HepG2 (cell line): ENCODE data around the gene ANKRD60. TPM values are rescaled to one million over a fixed set of nuclear protein-coding genes. Genes with fewer than 3 reads are reported as not detected.

Experiments used
- ATAC-seq: fragments of 200-7000 bp; cut with Tn5 transposase; 3 replicates; pipeline ENCODE4 v1.9.1; 2020; ENCODE audit warnings: mild to moderate bottlenecking, moderate library complexity
- BruUV-seq: library from RNA; stranded (reverse); fragments of 400-500 nt; replicated peaks from 2 replicates; lab custom pipeline; 2021; lab: Mats Ljungman, UMichigan
- CTCF ChIA-PET: fragments of 300-600 bp; formaldehyde crosslinking; extraction: SDS; loops from one replicate; lab custom pipeline; 2021; ENCODE audit warnings: low total read pairs, inconsistent platforms, low intra/inter-chr PET ratio; lab: Yijun Ruan, JAX
- POLR2A ChIA-PET: fragments of 350-600 bp; sonication (Branson Sonifier 250); formaldehyde crosslinking; loops from one replicate; lab custom pipeline; 2020; ENCODE audit warnings: antibody characterized with exemption, inconsistent platforms; lab: Yijun Ruan, JAX
- DNase-seq: peaks from one replicate; pipeline ENCODE4 v3.0.0-alpha.2; 2015; ENCODE audit warnings: low spot score
- FAIRE-seq: peaks from 3 replicates; lab custom pipeline; 2011; peaks lifted over from hg19 to GRCh38; lab: Jason Lieb, UNC
- H2AFZ ChIP-seq: one replicate; pipeline ENCODE4 v1.6.1; 2011; ENCODE audit warnings: low read length, inconsistent platforms
- H3K27ac ChIP-seq: fragments of 300-600 bp; 3 replicates; pipeline ENCODE4 v1.8.0; 2011; ENCODE audit warnings: mixed run types, mild to moderate bottlenecking, mixed read lengths, low read length, inconsistent platforms; ENCODE audit not compliant: insufficient read depth; ENCODE audit errors: extremely low read length
- H3K27me3 ChIP-seq, 2 experiments: fragments of 200-600 bp in 1 of 2; 2 replicates in 1 of 2; 3 replicates in 1 of 2; pipeline versions ENCODE4 v1.6.0 to v1.8.0; 2011; ENCODE audit warnings: low read length in 2 of 2, mild to moderate bottlenecking in 2 of 2, moderate library complexity in 2 of 2, inconsistent platforms in 1 of 2; ENCODE audit not compliant: insufficient read depth in 2 of 2, control insufficient read depth in 1 of 2
- H3K36me3 ChIP-seq, 2 experiments: fragments of 200-600 bp in 1 of 2; replicated peaks in 1 of 2; 2 replicates in 1 of 2; 3 replicates in 1 of 2; pipeline versions ENCODE4 v1.5.1 to v1.8.0; 2011; ENCODE audit warnings: low read length in 2 of 2, inconsistent platforms in 1 of 2; ENCODE audit not compliant: insufficient read depth in 2 of 2, control insufficient read depth in 1 of 2
- H3K4me1 ChIP-seq: 2 replicates; pipeline ENCODE4 v1.5.1; 2012; ENCODE audit warnings: low read length, inconsistent platforms; ENCODE audit not compliant: insufficient read depth
- H3K4me2 ChIP-seq: 2 replicates; pipeline ENCODE4 v1.6.0; 2011; ENCODE audit warnings: low read depth, low read length, inconsistent platforms
- H3K4me3 ChIP-seq, 3 experiments: fragments of 200-600 bp in 1 of 3; sonication (generic), shearing (Covaris generic) in 1 of 3; replicated peaks in 1 of 3; 2 replicates each; pipeline ENCODE4 v1.5.1; 2011 to 2016; ENCODE audit warnings: low read length in 3 of 3, inconsistent platforms in 2 of 3, low read depth in 2 of 3, mild to moderate bottlenecking in 2 of 3, control low read depth in 1 of 3, mixed read lengths in 1 of 3; ENCODE audit not compliant: insufficient read depth in 1 of 3
- H3K79me2 ChIP-seq: one replicate; pipeline ENCODE4 v1.6.1; 2011; ENCODE audit warnings: low read length, inconsistent platforms; ENCODE audit not compliant: insufficient read depth
- H3K9ac ChIP-seq: 2 replicates; pipeline ENCODE4 v1.6.0; 2011; ENCODE audit warnings: mild to moderate bottlenecking, low read depth, low read length, inconsistent platforms; ENCODE audit not compliant: insufficient read depth
- H3K9me3 ChIP-seq: 2 replicates; pipeline ENCODE4 v1.5.1; 2012; ENCODE audit warnings: mild to moderate bottlenecking, low read length
- H4K20me1 ChIP-seq: 2 replicates; pipeline ENCODE4 v1.6.0; 2011; ENCODE audit warnings: inconsistent platforms, mild to moderate bottlenecking, low read length, moderate library complexity; ENCODE audit not compliant: insufficient read depth
- HNRNPH1 ChIP-seq: fragments of 200-400 bp; formaldehyde crosslinking; optimal IDR thresholded peaks from 2 replicates; pipeline ENCODE3; 2017; ENCODE audit warnings: mild to moderate bottlenecking, low read depth, low read length
- HOXA9 ChIP-seq: sonication (generic); formaldehyde crosslinking; IDR thresholded peaks from 2 replicates; pipeline ENCODE4 v1.8.1; 2022; ENCODE audit warnings: missing genetic modification reagents, mild to moderate bottlenecking, moderate library complexity, borderline replicate concordance
- MED1 ChIP-seq: sonication (generic); formaldehyde crosslinking; IDR thresholded peaks from 2 replicates; pipeline ENCODE4 v1.4.0; 2020; ENCODE audit warnings: missing genetic modification reagents
- ZBTB21 ChIP-seq: sonication (generic); formaldehyde crosslinking; IDR thresholded peaks from 2 replicates; pipeline ENCODE4 v1.4.0; 2020; ENCODE audit warnings: missing genetic modification reagents
- ZBTB7A ChIP-seq: sonication (generic); formaldehyde crosslinking; IDR thresholded peaks from 2 replicates; pipeline ENCODE4 v1.8.0; 2022; ENCODE audit warnings: mild to moderate bottlenecking, missing genetic modification reagents
- ZFAT ChIP-seq: sonication (generic); formaldehyde crosslinking; conservative IDR thresholded peaks from 2 replicates; pipeline ENCODE4 v1.8.1; 2023; ENCODE audit warnings: missing genetic modification reagents, inconsistent platforms
- ZNF329 ChIP-seq: sonication (generic); formaldehyde crosslinking; IDR thresholded peaks from 2 replicates; pipeline ENCODE4 v1.9.0; 2021; ENCODE audit warnings: low read depth, mild to moderate bottlenecking, missing genetic modification reagents
- ZNF781 ChIP-seq: sonication (generic); formaldehyde crosslinking; IDR thresholded peaks from 2 replicates; pipeline ENCODE4 v1.5.1; 2020; ENCODE audit warnings: borderline replicate concordance, mild to moderate bottlenecking, missing genetic modification reagents; ENCODE audit errors: not compliant biosample characterization
- WGBS: methylation state at CpG from one replicate; pipeline ENCODE4 v1.1.6; 2017; ENCODE audit warnings: low lambda C conversion rate; 5-methylcytosine and 5-hydroxymethylcytosine counted together
- in situ Hi-C: cut with HindIII; loops from 2 replicates; pipeline ENCODE4 v1.10.0; 2017; ENCODE audit warnings: low pct_unique_long_range_greater_than_20kb; ENCODE audit not compliant: extremely low pct_ligation_motif_present
- intact Hi-C: fragments of 100-400 bp; cut with micrococcal nuclease; formaldehyde crosslinking; loops from one replicate; pipeline ENCODE4 v1.10.0; 2022; ENCODE audit not compliant: unreplicated experiment
- polyA plus RNA-seq, 8 experiments: library from polyadenylated mRNA; depleted of rRNA in 3 of 8; stranded (reverse) in 7 of 8; unstranded in 1 of 8; fragments of >200 nt; fragmentation: Illumina TruSeq in 4 of 8; extraction: Trizol in 4 of 8; gene quantifications; 2 replicates each; pipeline versions ENCODE4 v1.2.1 to v1.2.3, GENCODE V29; 2011 to 2016; ENCODE audit warnings: low read depth in 4 of 8, missing spikeins in 1 of 8, mixed read lengths in 1 of 8; ENCODE audit not compliant: insufficient read depth in 1 of 8
- total RNA-seq, 5 experiments: library from RNA; depleted of rRNA; stranded (reverse); fragments of >200 nt; fragmentation: Illumina TruSeq; extraction: Trizol; gene quantifications; 2 replicates each; pipeline ENCODE4 v1.2.3, GENCODE V29; 2016; ENCODE audit warnings: low read depth in 1 of 5
- TF ChIP-seq, protein P1 (sequence below): sonication (generic); formaldehyde crosslinking; IDR thresholded peaks from 2 replicates; pipeline ENCODE4 v1.4.0; 2020; ENCODE audit warnings: missing genetic modification reagents
- TF ChIP-seq, protein P2 (sequence below): sonication (generic); formaldehyde crosslinking; IDR thresholded peaks from 2 replicates; pipeline ENCODE4 v1.8.1; 2022; ENCODE audit warnings: mild to moderate bottlenecking, missing genetic modification reagents
- TF ChIP-seq, protein P3 (sequence below): sonication (generic); formaldehyde crosslinking; IDR thresholded peaks from 2 replicates; pipeline ENCODE4 v1.4.0; 2020; ENCODE audit warnings: low read depth, mild to moderate bottlenecking, missing genetic modification reagents
- TF ChIP-seq, protein P4 (sequence below): fragments of 450-650 bp; IDR thresholded peaks from 2 replicates; pipeline ENCODE4 v1.6.1; 2017; ENCODE audit warnings: mild to moderate bottlenecking
- TF ChIP-seq, protein P5 (sequence below): IDR thresholded peaks from 2 replicates; pipeline ENCODE4 v1.6.1; 2016; ENCODE audit warnings: low read depth
- TF ChIP-seq, protein P6 (sequence below): sonication (generic); formaldehyde crosslinking; IDR thresholded peaks from 2 replicates; pipeline ENCODE4 v1.5.0; 2020; ENCODE audit warnings: mild to moderate bottlenecking, missing genetic modification reagents, moderate library complexity

The ANKRD60 gene
- total and polyA plus RNA-seq, 2 of the 13 experiments (the other 11 are each of a cell fraction or from before 2014, with no cell fraction given): not detected

DNA sequence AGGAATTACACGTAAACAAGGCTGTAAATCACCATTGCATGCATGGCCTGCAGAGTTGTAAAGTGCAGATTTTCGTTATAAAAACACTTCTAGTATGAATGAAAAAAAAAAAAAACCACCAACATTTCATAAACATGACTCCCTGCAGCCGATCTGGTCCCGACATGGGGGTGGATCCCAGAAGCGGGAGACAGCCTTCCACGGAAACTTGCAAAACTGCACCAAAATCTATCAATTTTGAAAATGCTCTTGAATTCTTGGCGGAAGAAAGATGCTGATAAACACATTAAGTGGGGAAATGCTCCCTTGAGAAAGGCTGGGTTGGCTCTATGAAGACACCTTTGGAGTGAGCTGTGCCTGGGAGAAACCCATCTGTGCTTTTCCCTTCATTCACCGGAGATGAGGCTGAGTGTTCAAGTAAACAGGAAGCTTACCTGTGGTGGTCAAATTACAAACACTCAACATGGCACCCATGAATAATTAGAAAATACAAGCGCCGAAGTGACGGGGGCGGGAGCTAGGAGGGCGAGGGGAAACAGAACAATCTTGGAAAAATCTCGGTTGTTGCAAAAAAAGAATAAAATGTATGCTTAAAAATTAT, 845 bp upstream of the ANKRD60 start:
- H2AFZ ChIP-seq: no peak overlapping the region
- in situ Hi-C loops: no loop called here
- no peaks in the 10 kb centered on the region for H3K4me1 ChIP-seq
- WGBS: 43% methylated on average over 14 of the region's 14 CpGs
- no peak for FAIRE-seq
- no peak for TF ChIP-seq ZFAT (CRISPR knock-in tag)
- no peak for TF ChIP-seq MED1 (CRISPR knock-in tag)
- TF ChIP-seq, protein P1, sequence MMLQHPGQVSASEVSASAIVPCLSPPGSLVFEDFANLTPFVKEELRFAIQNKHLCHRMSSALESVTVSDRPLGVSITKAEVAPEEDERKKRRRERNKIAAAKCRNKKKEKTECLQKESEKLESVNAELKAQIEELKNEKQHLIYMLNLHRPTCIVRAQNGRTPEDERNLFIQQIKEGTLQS: no peak
- TF ChIP-seq ZNF329: no peak
- TF ChIP-seq, protein P2, sequence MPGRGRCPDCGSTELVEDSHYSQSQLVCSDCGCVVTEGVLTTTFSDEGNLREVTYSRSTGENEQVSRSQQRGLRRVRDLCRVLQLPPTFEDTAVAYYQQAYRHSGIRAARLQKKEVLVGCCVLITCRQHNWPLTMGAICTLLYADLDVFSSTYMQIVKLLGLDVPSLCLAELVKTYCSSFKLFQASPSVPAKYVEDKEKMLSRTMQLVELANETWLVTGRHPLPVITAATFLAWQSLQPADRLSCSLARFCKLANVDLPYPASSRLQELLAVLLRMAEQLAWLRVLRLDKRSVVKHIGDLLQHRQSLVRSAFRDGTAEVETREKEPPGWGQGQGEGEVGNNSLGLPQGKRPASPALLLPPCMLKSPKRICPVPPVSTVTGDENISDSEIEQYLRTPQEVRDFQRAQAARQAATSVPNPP (CRISPR knock-in tag): no peak
- TF ChIP-seq ZBTB21: no peak
- TF ChIP-seq, protein P3, sequence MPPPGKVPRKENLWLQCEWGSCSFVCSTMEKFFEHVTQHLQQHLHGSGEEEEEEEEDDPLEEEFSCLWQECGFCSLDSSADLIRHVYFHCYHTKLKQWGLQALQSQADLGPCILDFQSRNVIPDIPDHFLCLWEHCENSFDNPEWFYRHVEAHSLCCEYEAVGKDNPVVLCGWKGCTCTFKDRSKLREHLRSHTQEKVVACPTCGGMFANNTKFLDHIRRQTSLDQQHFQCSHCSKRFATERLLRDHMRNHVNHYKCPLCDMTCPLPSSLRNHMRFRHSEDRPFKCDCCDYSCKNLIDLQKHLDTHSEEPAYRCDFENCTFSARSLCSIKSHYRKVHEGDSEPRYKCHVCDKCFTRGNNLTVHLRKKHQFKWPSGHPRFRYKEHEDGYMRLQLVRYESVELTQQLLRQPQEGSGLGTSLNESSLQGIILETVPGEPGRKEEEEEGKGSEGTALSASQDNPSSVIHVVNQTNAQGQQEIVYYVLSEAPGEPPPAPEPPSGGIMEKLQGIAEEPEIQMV (CRISPR knock-in tag): no peak
- no peak for TF ChIP-seq HOXA9 (CRISPR knock-in tag)
- TF ChIP-seq, protein P4, sequence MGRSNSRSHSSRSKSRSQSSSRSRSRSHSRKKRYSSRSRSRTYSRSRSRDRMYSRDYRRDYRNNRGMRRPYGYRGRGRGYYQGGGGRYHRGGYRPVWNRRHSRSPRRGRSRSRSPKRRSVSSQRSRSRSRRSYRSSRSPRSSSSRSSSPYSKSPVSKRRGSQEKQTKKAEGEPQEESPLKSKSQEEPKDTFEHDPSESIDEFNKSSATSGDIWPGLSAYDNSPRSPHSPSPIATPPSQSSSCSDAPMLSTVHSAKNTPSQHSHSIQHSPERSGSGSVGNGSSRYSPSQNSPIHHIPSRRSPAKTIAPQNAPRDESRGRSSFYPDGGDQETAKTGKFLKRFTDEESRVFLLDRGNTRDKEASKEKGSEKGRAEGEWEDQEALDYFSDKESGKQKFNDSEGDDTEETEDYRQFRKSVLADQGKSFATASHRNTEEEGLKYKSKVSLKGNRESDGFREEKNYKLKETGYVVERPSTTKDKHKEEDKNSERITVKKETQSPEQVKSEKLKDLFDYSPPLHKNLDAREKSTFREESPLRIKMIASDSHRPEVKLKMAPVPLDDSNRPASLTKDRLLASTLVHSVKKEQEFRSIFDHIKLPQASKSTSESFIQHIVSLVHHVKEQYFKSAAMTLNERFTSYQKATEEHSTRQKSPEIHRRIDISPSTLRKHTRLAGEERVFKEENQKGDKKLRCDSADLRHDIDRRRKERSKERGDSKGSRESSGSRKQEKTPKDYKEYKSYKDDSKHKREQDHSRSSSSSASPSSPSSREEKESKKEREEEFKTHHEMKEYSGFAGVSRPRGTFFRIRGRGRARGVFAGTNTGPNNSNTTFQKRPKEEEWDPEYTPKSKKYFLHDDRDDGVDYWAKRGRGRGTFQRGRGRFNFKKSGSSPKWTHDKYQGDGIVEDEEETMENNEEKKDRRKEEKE: no peak
- TF ChIP-seq ZBTB7A (CRISPR knock-in tag): no peak
- TF ChIP-seq, protein P5, sequence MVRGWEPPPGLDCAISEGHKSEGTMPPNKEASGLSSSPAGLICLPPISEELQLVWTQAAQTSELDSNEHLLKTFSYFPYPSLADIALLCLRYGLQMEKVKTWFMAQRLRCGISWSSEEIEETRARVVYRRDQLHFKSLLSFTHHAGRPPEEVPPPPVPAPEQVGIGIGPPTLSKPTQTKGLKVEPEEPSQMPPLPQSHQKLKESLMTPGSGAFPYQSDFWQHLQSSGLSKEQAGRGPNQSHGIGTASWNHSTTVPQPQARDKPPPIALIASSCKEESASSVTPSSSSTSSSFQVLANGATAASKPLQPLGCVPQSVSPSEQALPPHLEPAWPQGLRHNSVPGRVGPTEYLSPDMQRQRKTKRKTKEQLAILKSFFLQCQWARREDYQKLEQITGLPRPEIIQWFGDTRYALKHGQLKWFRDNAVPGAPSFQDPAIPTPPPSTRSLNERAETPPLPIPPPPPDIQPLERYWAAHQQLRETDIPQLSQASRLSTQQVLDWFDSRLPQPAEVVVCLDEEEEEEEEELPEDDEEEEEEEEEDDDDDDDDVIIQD (CRISPR knock-in tag): no peak
- no peak for TF ChIP-seq ZNF781 (CRISPR knock-in tag)
- TF ChIP-seq HNRNPH1: no peak
- TF ChIP-seq, protein P6, sequence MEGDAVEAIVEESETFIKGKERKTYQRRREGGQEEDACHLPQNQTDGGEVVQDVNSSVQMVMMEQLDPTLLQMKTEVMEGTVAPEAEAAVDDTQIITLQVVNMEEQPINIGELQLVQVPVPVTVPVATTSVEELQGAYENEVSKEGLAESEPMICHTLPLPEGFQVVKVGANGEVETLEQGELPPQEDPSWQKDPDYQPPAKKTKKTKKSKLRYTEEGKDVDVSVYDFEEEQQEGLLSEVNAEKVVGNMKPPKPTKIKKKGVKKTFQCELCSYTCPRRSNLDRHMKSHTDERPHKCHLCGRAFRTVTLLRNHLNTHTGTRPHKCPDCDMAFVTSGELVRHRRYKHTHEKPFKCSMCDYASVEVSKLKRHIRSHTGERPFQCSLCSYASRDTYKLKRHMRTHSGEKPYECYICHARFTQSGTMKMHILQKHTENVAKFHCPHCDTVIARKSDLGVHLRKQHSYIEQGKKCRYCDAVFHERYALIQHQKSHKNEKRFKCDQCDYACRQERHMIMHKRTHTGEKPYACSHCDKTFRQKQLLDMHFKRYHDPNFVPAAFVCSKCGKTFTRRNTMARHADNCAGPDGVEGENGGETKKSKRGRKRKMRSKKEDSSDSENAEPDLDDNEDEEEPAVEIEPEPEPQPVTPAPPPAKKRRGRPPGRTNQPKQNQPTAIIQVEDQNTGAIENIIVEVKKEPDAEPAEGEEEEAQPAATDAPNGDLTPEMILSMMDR (CRISPR knock-in tag): no peak
- peaks cover 0 to 39% of the 10 kb centered on the region in 2 experiments; a peak in 2 of 5 replicates for H3K27me3 ChIP-seq
- no peaks in the 10 kb centered on the region for H3K36me3 ChIP-seq
- no peak for DNase-seq
- H3K9ac ChIP-seq: no peak overlapping the region
- no peaks in the 10 kb centered on the region for H4K20me1 ChIP-seq
- no TSS peak for BruUV-seq
- H3K27ac ChIP-seq: no peak overlapping the region
- no peaks in the 10 kb centered on the region for H3K79me2 ChIP-seq
- no peak overlapping the region for H3K4me2 ChIP-seq
- intact Hi-C loops: no loop called here
- CTCF ChIA-PET: no interaction called here
- no peaks in the 10 kb centered on the region for H3K9me3 ChIP-seq
- ATAC-seq: no peak
- H3K4me3 ChIP-seq: no peak overlapping the region
- POLR2A ChIA-PET: no interaction called here
